Lower lobe of right lung (tissue), 2 donors: Measurements from ENCODE around the gene ZNF621. TPM values are rescaled to one million over a fixed set of nuclear protein-coding genes. Genes with fewer than 3 reads are reported as not detected.

Experiments
- ATAC-seq, 2 donors: fragments of 200-7000 bp; cut with Tn5 transposase; one replicate each; pipeline ENCODE4 v1.9.1; 2020 to 2022; ENCODE audit warnings: mild to moderate bottlenecking in 2 of 2, moderate library complexity in 2 of 2
- DNase-seq: peaks from one replicate; pipeline ENCODE4 v3.0.0-alpha.2; 2020
- H3K27ac ChIP-seq: fragments of 200-600 bp; one replicate; pipeline ENCODE4 v1.8.0; 2022
- H3K27me3 ChIP-seq: fragments of 200-600 bp; one replicate; pipeline ENCODE4 v1.8.0; 2022; ENCODE audit warnings: low read depth
- H3K36me3 ChIP-seq: fragments of 200-600 bp; one replicate; pipeline ENCODE4 v1.8.0; 2022; ENCODE audit warnings: mild to moderate bottlenecking
- H3K4me1 ChIP-seq: fragments of 200-600 bp; one replicate; pipeline ENCODE4 v1.8.0; 2022
- H3K4me3 ChIP-seq: fragments of 200-600 bp; one replicate; pipeline ENCODE4 v1.8.0; 2022; ENCODE audit warnings: mild to moderate bottlenecking
- H3K9me3 ChIP-seq: fragments of 200-600 bp; one replicate; pipeline ENCODE4 v1.8.0; 2022
- CTCF ChIP-seq: fragments of 200-600 bp; IDR thresholded peaks from one replicate; pipeline ENCODE4 v1.8.0; 2022; ENCODE audit warnings: antibody characterized with exemption, mild to moderate bottlenecking
- intact Hi-C: fragments of 100-400 bp; cut with DNase I; formaldehyde crosslinking; loops from one replicate; pipeline ENCODE4 v1.11.0; 2022
- total RNA-seq: library from RNA; stranded (reverse); fragmentation: NEBNext Ultra II Directional; extraction: Animal tissue kit (Norgen Biotek cat#: 25700); gene quantifications from one replicate; pipeline ENCODE4 v1.2.1, GENCODE V29; 2021
- donor health status: DM: no; HTN: yes; CAD: no; lungs with severe emphysema.

Gene ZNF621
- total RNA-seq, 1 donor from 2014 or later: 19.9 TPM

- Histone ChIP-seq H3K4me1 (no peaks in the 10 kb centered on the region), H3K4me3 (no peak overlapping the region), H3K36me3 (no peaks in the 10 kb centered on the region), H3K27me3 (no peaks in the 10 kb centered on the region), H3K9me3 (no peaks in the 10 kb centered on the region), H3K27ac (no peak overlapping the region)
- no peak for DNase-seq
- intact Hi-C loops: no loop called here
- ATAC-seq: no peak
- TF ChIP-seq CTCF: no peak
Observed at GRCh38 chr3:40588406-40588805, 63.6 kb downstream of the ZNF621 start.

Other genes starting within 250 kb of the ZNF621 start
- gene EIF1B, start 215.3 kb upstream of the ZNF621 start, total RNA-seq: 55.5 TPM
- gene ENTPD3, start 137.8 kb upstream of the ZNF621 start, total RNA-seq: 4.3 TPM
- 1,360 TPM for gene RPL14, start 67.6 kb upstream of the ZNF621 start, total RNA-seq
- 8.6 TPM for gene ZNF619, start 47.8 kb upstream of the ZNF621 start, total RNA-seq
- gene ZNF620, start 18.9 kb upstream of the ZNF621 start, total RNA-seq: 6.4 TPM